Neural cell (in vitro differentiated cells): ENCODE data around the gene HIVEP1. TPM values are rescaled to one million over a fixed set of nuclear protein-coding genes. Genes with fewer than 3 reads are reported as not detected.

Experiments used
- H2AFZ ChIP-seq: fragments of 200-600, 300-800 bp; sonication (generic), shearing (Covaris generic); 2 replicates; pipeline ENCODE4 v1.6.0; 2014; ENCODE audit warnings: low read depth, mild to moderate bottlenecking, antibody characterized with exemption, low read length, moderate library complexity
- H3F3A ChIP-seq: fragments of 200-600 bp; shearing (Covaris generic); 2 replicates; pipeline ENCODE4 v1.6.1; 2016; ENCODE audit warnings: mild to moderate bottlenecking, moderate library complexity, mixed read lengths, antibody characterized with exemption, low read length; ENCODE audit not compliant: insufficient read depth, poor library complexity, severe bottlenecking
- H3K27ac ChIP-seq: fragments of 200-600, 300-800 bp; sonication (generic), shearing (Covaris generic); 2 replicates; pipeline ENCODE4 v1.5.1; 2014; ENCODE audit warnings: mild to moderate bottlenecking, low read length, moderate library complexity
- H3K27me3 ChIP-seq: fragments of 300-800, 200-600 bp; sonication (generic), shearing (Covaris generic); 2 replicates; pipeline ENCODE4 v1.6.0; 2014; ENCODE audit warnings: mild to moderate bottlenecking, low read depth, low read length, moderate library complexity; ENCODE audit not compliant: insufficient read depth
- H3K36me3 ChIP-seq: fragments of 300-800, 200-600 bp; sonication (generic), shearing (Covaris generic); 2 replicates; pipeline ENCODE4 v1.5.1; 2014; ENCODE audit warnings: mild to moderate bottlenecking, antibody characterized with exemption, low read length, moderate library complexity; ENCODE audit not compliant: insufficient read depth
- H3K4me2 ChIP-seq: fragments of 300-800, 200-600 bp; sonication (generic), shearing (Covaris generic); 2 replicates; pipeline ENCODE4 v1.6.0; 2014; ENCODE audit warnings: mild to moderate bottlenecking, low read length
- H3K4me3 ChIP-seq: fragments of 300-800, 200-600 bp; sonication (generic), shearing (Covaris generic); 2 replicates; pipeline ENCODE4 v1.5.1; 2014; ENCODE audit warnings: mild to moderate bottlenecking, low read length, moderate library complexity
- H3K79me2 ChIP-seq: fragments of 200-600 bp; shearing (Covaris generic); replicated peaks from 2 replicates; pipeline ENCODE4 v1.6.0; 2014; ENCODE audit warnings: mild to moderate bottlenecking, low read length, moderate library complexity; ENCODE audit not compliant: insufficient read depth
- H3K9ac ChIP-seq: fragments of 300-800, 200-600 bp; sonication (generic), shearing (Covaris generic); 2 replicates; pipeline ENCODE4 v1.6.1; 2016; ENCODE audit warnings: mild to moderate bottlenecking, low read length, mixed read lengths
- H3K9me2 ChIP-seq: fragments of 200-600 bp; shearing (Covaris generic); 2 replicates; pipeline ENCODE4 v1.6.1; 2016; ENCODE audit warnings: mild to moderate bottlenecking, low read length, mixed read lengths; ENCODE audit not compliant: insufficient read depth
- H3K9me3 ChIP-seq: fragments of 200-600, 300-800 bp; sonication (generic), shearing (Covaris generic); 2 replicates; pipeline ENCODE4 v1.6.1; 2016; ENCODE audit warnings: mild to moderate bottlenecking, mixed run types, low read length, moderate library complexity, mixed read lengths
- H4K20me1 ChIP-seq: fragments of 200-600 bp; shearing (Covaris generic); 2 replicates; pipeline ENCODE4 v1.6.1; 2016; ENCODE audit warnings: mild to moderate bottlenecking, mixed run types; ENCODE audit not compliant: insufficient read depth
- EP300 ChIP-seq: fragments of 450-650 bp; conservative IDR thresholded peaks from 2 replicates; pipeline ENCODE4 v1.6.1; 2014; ENCODE audit warnings: antibody characterized with exemption, mild to moderate bottlenecking, moderate library complexity; ENCODE audit not compliant: poor library complexity, severe bottlenecking
- EZH2 ChIP-seq: fragments of 200-600, 300-800 bp; shearing (Covaris generic), sonication (generic); IDR thresholded peaks from 2 replicates; pipeline ENCODE4 v1.6.1; 2014; ENCODE audit warnings: antibody characterized with exemption, low read length, borderline replicate concordance, mild to moderate bottlenecking; ENCODE audit not compliant: insufficient read depth, poor library complexity, severe bottlenecking
- MXI1 ChIP-seq: fragments of 450-650 bp; conservative IDR thresholded peaks from 2 replicates; pipeline ENCODE4 v1.6.1; 2014; ENCODE audit warnings: antibody characterized with exemption, mild to moderate bottlenecking; ENCODE audit not compliant: poor library complexity, severe bottlenecking
- POLR2AphosphoS5 ChIP-seq: IDR thresholded peaks from 2 replicates; pipeline ENCODE4 v1.6.1; 2012
- RAD21 ChIP-seq: fragments of 450-650 bp; conservative IDR thresholded peaks from 2 replicates; pipeline ENCODE4 v1.6.1; 2014; ENCODE audit warnings: antibody characterized with exemption, mild to moderate bottlenecking, moderate library complexity
- SMC3 ChIP-seq: fragments of 450-650 bp; conservative IDR thresholded peaks from 2 replicates; pipeline ENCODE4 v1.6.1; 2014; ENCODE audit warnings: antibody characterized with exemption, mild to moderate bottlenecking, moderate library complexity; ENCODE audit not compliant: poor library complexity
- TAF1 ChIP-seq: IDR thresholded peaks from 2 replicates; pipeline ENCODE4 v1.6.1; 2012; ENCODE audit warnings: low read depth
- polyA plus RNA-seq: library from polyadenylated mRNA; depleted of rRNA; stranded (reverse); fragments of >200 nt; gene quantifications from 2 replicates; pipeline ENCODE4 v1.2.3, GENCODE V29; 2014
- TF ChIP-seq, protein P1 (sequence below): fragments of 450-650 bp; IDR thresholded peaks from 2 replicates; pipeline ENCODE4 v1.5.1; 2014; ENCODE audit warnings: antibody characterized with exemption, mild to moderate bottlenecking, moderate library complexity; ENCODE audit not compliant: poor library complexity, severe bottlenecking
- TF ChIP-seq, protein P2 (sequence below): IDR thresholded peaks from 2 replicates; pipeline ENCODE4 v1.6.1; 2012; ENCODE audit warnings: borderline replicate concordance

HIVEP1 gene
- polyA plus RNA-seq, 1 donor from 2014 or later, result 3.6 TPM

DNA sequence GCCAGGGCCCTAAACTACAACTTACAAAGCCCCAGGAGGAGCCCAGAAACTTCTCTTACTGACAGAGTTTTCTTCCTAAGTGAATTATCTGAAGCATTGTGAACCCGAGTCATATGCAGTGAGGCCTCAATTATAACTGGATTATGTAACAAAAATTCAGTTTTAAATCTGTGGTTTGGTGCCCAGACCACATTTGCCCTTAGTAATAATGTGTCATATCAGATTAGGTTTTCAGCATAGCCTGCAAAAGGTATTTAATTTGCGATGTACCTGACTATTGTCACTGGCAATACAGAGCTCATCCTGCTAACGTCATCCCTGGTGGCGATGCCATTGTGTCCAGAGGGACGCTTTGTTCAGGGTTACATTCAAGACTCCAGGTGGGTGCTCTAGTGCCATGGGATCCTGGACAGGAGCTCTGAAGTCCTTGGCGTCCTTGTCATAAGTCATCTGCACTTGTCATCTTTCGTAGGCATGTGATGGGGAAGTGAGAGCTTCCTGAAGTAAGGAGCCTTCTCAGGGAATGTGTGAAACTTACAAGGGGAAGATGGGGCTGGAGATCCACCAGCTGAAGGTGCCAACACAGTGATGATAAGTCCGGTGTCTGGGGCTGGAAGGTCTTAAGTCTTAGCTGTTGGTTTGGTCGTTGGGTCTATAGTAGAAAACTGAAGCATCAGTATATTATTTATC is 65.1 kb downstream of the HIVEP1 start:
- no peaks in the 10 kb centered on the region for H3K9me2 ChIP-seq
- H3K79me2 ChIP-seq, result peaks cover 8% of the 10 kb centered on the region
- H3K27me3 ChIP-seq, result no peaks in the 10 kb centered on the region
- H4K20me1 ChIP-seq, result no peaks in the 10 kb centered on the region
- H3K9ac ChIP-seq, result no peak overlapping the region
- no peak overlapping the region for H2AFZ ChIP-seq
- no peak overlapping the region for H3K27ac ChIP-seq
- TF ChIP-seq EZH2 (no peak), RAD21 (no peak), MXI1 (no peak), POLR2AphosphoS5 (no peak), SMC3 (no peak), TAF1 (no peak), EP300 (no peak)
- TF ChIP-seq, protein P1, sequence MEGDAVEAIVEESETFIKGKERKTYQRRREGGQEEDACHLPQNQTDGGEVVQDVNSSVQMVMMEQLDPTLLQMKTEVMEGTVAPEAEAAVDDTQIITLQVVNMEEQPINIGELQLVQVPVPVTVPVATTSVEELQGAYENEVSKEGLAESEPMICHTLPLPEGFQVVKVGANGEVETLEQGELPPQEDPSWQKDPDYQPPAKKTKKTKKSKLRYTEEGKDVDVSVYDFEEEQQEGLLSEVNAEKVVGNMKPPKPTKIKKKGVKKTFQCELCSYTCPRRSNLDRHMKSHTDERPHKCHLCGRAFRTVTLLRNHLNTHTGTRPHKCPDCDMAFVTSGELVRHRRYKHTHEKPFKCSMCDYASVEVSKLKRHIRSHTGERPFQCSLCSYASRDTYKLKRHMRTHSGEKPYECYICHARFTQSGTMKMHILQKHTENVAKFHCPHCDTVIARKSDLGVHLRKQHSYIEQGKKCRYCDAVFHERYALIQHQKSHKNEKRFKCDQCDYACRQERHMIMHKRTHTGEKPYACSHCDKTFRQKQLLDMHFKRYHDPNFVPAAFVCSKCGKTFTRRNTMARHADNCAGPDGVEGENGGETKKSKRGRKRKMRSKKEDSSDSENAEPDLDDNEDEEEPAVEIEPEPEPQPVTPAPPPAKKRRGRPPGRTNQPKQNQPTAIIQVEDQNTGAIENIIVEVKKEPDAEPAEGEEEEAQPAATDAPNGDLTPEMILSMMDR, result no peak
- TF ChIP-seq, protein P2, sequence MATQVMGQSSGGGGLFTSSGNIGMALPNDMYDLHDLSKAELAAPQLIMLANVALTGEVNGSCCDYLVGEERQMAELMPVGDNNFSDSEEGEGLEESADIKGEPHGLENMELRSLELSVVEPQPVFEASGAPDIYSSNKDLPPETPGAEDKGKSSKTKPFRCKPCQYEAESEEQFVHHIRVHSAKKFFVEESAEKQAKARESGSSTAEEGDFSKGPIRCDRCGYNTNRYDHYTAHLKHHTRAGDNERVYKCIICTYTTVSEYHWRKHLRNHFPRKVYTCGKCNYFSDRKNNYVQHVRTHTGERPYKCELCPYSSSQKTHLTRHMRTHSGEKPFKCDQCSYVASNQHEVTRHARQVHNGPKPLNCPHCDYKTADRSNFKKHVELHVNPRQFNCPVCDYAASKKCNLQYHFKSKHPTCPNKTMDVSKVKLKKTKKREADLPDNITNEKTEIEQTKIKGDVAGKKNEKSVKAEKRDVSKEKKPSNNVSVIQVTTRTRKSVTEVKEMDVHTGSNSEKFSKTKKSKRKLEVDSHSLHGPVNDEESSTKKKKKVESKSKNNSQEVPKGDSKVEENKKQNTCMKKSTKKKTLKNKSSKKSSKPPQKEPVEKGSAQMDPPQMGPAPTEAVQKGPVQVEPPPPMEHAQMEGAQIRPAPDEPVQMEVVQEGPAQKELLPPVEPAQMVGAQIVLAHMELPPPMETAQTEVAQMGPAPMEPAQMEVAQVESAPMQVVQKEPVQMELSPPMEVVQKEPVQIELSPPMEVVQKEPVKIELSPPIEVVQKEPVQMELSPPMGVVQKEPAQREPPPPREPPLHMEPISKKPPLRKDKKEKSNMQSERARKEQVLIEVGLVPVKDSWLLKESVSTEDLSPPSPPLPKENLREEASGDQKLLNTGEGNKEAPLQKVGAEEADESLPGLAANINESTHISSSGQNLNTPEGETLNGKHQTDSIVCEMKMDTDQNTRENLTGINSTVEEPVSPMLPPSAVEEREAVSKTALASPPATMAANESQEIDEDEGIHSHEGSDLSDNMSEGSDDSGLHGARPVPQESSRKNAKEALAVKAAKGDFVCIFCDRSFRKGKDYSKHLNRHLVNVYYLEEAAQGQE, result no peak
- H3K4me3 ChIP-seq, result no peak overlapping the region
- no peaks in the 10 kb centered on the region for H3K9me3 ChIP-seq
- H3K36me3 ChIP-seq, result no peaks in the 10 kb centered on the region
- no peak overlapping the region for H3K4me2 ChIP-seq
- no peaks in the 10 kb centered on the region for H3F3A ChIP-seq

DNA sequence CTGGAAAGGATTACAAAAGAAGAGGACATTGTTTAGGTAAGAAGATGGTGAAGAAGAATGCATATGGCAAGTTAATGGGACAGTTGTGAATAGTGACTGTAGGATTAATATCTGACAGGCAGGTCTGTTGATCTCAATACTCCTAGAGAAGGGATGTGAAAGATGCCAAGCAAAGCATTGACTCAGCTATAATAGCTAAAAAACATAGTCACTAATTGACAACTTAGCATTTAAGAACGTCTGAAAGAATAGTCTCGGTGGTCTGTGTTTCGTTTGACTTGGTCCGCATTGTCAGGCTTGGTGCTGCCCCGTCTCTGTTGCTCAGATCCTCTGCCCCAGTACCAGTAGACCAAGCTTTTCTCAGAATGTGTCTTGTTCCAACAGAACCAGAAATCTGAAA is 65.9 kb downstream of the HIVEP1 start:
- H3K27me3 ChIP-seq, result no peaks in the 10 kb centered on the region
- H3K9me3 ChIP-seq, result no peaks in the 10 kb centered on the region
- H3F3A ChIP-seq, result no peaks in the 10 kb centered on the region
- H3K36me3 ChIP-seq, result no peaks in the 10 kb centered on the region
- H2AFZ ChIP-seq, result no peak overlapping the region
- H4K20me1 ChIP-seq, result no peaks in the 10 kb centered on the region
- TF ChIP-seq, protein P1, result no peak
- TF ChIP-seq, protein P2, result no peak
- no peak for TF ChIP-seq SMC3
- no peak overlapping the region for H3K4me2 ChIP-seq
- H3K9me2 ChIP-seq, result no peaks in the 10 kb centered on the region
- H3K79me2 ChIP-seq, result peaks cover 8% of the 10 kb centered on the region
- no peak overlapping the region for H3K27ac ChIP-seq
- H3K9ac ChIP-seq, result no peak overlapping the region
- no peak overlapping the region for H3K4me3 ChIP-seq
